ENCODE measurements around the gene SLC44A1.

SLC44A1 gene

DNA sequence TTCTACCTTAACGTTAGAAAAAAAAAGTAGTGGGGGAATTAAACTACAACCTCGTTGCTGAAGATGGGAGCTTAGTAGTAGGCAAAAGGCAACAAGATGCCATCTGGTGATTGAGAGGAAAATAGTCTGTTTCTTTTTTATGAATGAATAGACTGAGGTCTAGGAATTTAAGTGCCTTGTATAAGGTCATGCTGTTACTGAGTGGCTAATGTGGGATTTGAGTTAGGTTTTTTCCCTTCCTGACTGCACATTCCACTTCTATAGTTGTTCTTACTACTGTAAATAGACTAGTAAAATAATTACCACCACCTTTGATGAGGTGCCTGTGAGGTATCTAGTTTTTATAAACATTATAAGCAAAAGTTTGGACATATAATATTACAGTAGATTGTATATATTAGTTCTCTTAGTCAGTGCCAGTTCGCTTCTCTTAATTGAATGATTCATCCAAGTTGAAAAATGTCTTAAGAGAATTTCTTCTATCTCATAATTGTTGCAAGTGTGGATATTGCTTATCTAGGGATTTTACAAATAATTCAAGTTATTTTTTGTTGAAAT lies 222.5 kb downstream of the SLC44A1 start:
- DNase-seq (ENCODE audit: low read depth in 2 of 2): no peak

DNA sequence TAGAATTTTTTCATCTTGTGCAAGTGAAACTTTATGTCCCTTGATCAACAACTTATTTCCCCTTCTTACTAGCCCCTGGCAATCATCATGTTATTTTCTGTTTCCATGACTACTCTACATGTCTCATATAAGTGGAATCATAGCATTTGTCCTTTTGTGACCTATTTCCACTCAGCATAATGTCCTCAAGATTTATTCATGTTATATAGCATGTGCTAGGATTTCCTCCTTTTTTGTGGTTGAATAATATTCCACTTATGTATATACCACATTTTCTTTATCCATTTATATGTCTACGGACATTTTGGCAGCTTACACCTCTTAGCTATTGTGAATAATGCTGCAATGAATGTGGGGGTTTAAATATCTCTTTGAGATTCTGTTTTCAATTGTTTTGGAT lies 224.4 kb downstream of the SLC44A1 start:
- no peak for DNase-seq (ENCODE audit: low read depth in 2 of 2)

GRCh38 chr9:105473221-105473620 lies 228.8 kb downstream of the SLC44A1 start:
- DNase-seq (ENCODE audit: low read depth in 2 of 2): no peak

DNA sequence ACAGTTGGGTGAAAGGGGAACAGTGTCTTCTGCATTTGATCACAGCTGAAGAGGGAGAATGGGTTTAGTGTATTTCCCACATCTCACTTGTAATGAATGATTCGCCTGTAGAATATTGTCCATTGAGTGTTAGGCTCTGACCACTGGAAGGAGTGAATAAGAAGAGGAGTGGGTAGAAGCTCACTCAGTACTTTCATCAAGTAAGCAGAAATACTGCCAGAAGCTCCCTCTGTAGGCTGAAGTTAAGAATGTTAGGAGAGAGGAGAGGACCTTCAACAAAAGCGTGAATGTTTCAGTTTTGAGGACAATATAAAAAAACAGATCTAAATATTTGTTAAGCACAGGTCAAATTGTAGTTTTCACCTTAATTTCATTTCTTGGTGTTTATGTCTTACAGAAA lies 230.9 kb downstream of the SLC44A1 start:
- no peak for DNase-seq (ENCODE audit: low read depth in 2 of 2)

- no peak for DNase-seq (ENCODE audit: low read depth in 2 of 2)
Observed at GRCh38 chr9:105479846-105480245, 235.4 kb downstream of the SLC44A1 start.

DNA sequence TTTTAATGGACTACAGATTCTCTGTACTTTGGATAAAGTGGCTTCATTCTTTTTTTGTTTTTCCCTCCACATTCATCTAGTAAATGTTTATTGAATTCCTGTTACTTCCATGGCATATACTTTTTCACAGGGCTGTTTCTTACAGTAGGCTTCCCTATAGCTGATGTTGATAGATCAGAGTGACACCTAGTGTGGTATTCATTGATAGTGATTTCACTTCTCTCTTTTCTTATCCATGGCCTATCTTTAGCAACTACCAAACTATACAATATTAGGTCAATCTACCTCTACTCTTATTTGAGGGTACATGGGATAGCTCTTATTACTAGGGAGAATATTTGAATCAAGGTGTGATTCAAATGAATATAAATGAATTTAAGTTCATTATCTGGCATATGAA lies 239.2 kb downstream of the SLC44A1 start:
- no peak for DNase-seq (ENCODE audit: low read depth in 2 of 2)

- no peak for DNase-seq (ENCODE audit: low read depth in 2 of 2)
Observed at GRCh38 chr9:105484226-105484625, 239.8 kb downstream of the SLC44A1 start.

DNA sequence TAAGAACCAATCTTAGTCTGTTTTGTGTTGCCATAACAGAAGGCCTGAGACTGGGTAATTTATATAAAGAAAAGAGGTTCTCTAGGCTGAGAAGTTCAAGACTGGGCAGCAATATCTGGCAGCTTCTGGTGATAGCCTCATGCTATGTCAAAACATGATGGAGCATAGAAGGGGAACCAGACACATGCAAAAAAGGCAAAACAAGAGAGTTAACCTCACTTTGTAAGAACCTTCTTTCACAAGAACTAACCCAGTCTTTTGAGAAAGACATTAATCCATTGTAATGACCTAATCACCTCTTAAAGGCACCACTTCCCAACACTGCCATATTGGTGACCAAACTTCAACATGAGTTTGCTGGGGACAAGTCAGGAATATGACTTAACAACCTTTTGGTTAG lies 240.7 kb downstream of the SLC44A1 start:
- no peak for DNase-seq (ENCODE audit: low read depth in 2 of 2)
